Loucy (cell line): ENCODE measurements around the gene DZIP1L.

Experiments used
- H2AFZ ChIP-seq: fragments of 200-600 bp; sonication (generic); 2 replicates; pipeline ENCODE4 v1.6.0; 2016; ENCODE audit warnings: antibody characterized with exemption, mild to moderate bottlenecking, low read length, moderate library complexity
- H3F3A ChIP-seq: fragments of 200-600 bp; 2 replicates; pipeline ENCODE4 v1.6.0; 2016; ENCODE audit warnings: antibody characterized with exemption, low read depth, mild to moderate bottlenecking
- H3K27me3 ChIP-seq: fragments of 200-600 bp; sonication (generic); 2 replicates; pipeline ENCODE4 v1.6.1; 2014; ENCODE audit warnings: low read length, mild to moderate bottlenecking; ENCODE audit not compliant: insufficient read depth, poor library complexity, severe bottlenecking
- H3K36me3 ChIP-seq: fragments of 200-600 bp; sonication (generic); 2 replicates; pipeline ENCODE4 v1.6.1; 2016; ENCODE audit warnings: low read length; ENCODE audit not compliant: insufficient read depth
- H3K4me1 ChIP-seq: fragments of 200-600 bp; sonication (generic); 2 replicates; pipeline ENCODE4 v1.5.1; 2014; ENCODE audit warnings: low read length, mild to moderate bottlenecking; ENCODE audit not compliant: insufficient read depth, poor library complexity, severe bottlenecking
- H3K4me2 ChIP-seq: fragments of 200-600 bp; sonication (generic); 2 replicates; pipeline ENCODE4 v1.6.0; 2014; ENCODE audit warnings: antibody characterized with exemption, low read length, low read depth, mild to moderate bottlenecking; ENCODE audit not compliant: poor library complexity, severe bottlenecking
- H3K4me3 ChIP-seq: fragments of 200-600 bp; sonication (generic); 2 replicates; pipeline ENCODE4 v1.5.1; 2014; ENCODE audit warnings: low read length, mild to moderate bottlenecking, mixed read lengths; ENCODE audit not compliant: poor library complexity, severe bottlenecking
- H3K79me2 ChIP-seq: fragments of 200-600 bp; sonication (generic); 2 replicates; pipeline ENCODE4 v1.6.1; 2014; ENCODE audit warnings: low read length; ENCODE audit not compliant: insufficient read depth
- H3K9ac ChIP-seq: fragments of 200-600 bp; sonication (generic); 2 replicates; pipeline ENCODE4 v1.6.0; 2014; ENCODE audit warnings: mild to moderate bottlenecking, low read depth, low read length, moderate library complexity; ENCODE audit not compliant: poor library complexity, severe bottlenecking
- H3K9me2 ChIP-seq: fragments of 200-600 bp; sonication (generic); replicated peaks from 2 replicates; pipeline ENCODE4 v1.6.1; 2016; ENCODE audit warnings: low read depth, low read length, mixed read lengths
- H3K9me3 ChIP-seq: fragments of 200-600 bp; sonication (generic); 2 replicates; pipeline ENCODE4 v1.6.1; 2014; ENCODE audit warnings: mild to moderate bottlenecking, antibody characterized with exemption, low read length, low read depth; ENCODE audit not compliant: insufficient read depth
- H4K20me1 ChIP-seq: fragments of 200-600 bp; sonication (generic); 2 replicates; pipeline ENCODE4 v1.6.0; 2014; ENCODE audit warnings: antibody characterized with exemption, low read length, mild to moderate bottlenecking; ENCODE audit not compliant: insufficient read depth, poor library complexity, severe bottlenecking
- CTCF ChIP-seq: fragments of 200-600 bp; sonication (generic); conservative IDR thresholded peaks from 2 replicates; pipeline ENCODE4 v1.5.1; 2014; ENCODE audit warnings: mild to moderate bottlenecking, antibody characterized with exemption, low read length
- EZH2phosphoT487 ChIP-seq: fragments of 200-600 bp; IDR thresholded peaks from 2 replicates; pipeline ENCODE4 v1.6.1; 2018; ENCODE audit warnings: antibody characterized with exemption, mild to moderate bottlenecking, moderate library complexity, borderline replicate concordance

DZIP1L gene

GRCh38 chr3:138114988-138115971 lies at the start of gene DZIP1L:
TSS of gene DZIP1L (minus strand) at chr3:138115608. CDS start at chr3:138103971, 11,637 bp downstream.
- Histone ChIP-seq H2AFZ (peak within 1 kb of the TSS; percentile 99), H3K4me3 (peak within 1 kb of the TSS; percentile 94), H3K4me2 (peak within 1 kb of the TSS; percentile 85), H3K27me3 (no peaks in the 10 kb centered on the region), H3K9me2 (no peaks in the 10 kb centered on the region), H3K4me1 (peaks cover 12% of the 10 kb centered on the region), H3K79me2 (peaks cover 11% of the 10 kb centered on the region; the same call in 1 of the 2 replicates), H3K9ac (peak within 1 kb of the TSS; percentile 93), H4K20me1 (no peaks in the 10 kb centered on the region), H3K36me3 (no peaks in the 10 kb centered on the region), H3F3A (no peaks in the 10 kb centered on the region; the same call in 1 of the 2 replicates), H3K9me3 (no peaks in the 10 kb centered on the region)
- TF ChIP-seq EZH2phosphoT487 (no peak), CTCF (peak; percentile 56)

GRCh38 chr3:138165061-138165460 lies 49.7 kb upstream of the DZIP1L start:
- H3K4me1 ChIP-seq = no peaks in the 10 kb centered on the region
- no peak overlapping the region for H3K9ac ChIP-seq
- H3K4me2 ChIP-seq = no peak overlapping the region
- H3K79me2 ChIP-seq = no peaks in the 10 kb centered on the region
- no peak overlapping the region for H3K4me3 ChIP-seq
- H3K9me3 ChIP-seq = no peaks in the 10 kb centered on the region
- H3K36me3 ChIP-seq = peaks cover 57% of the 10 kb centered on the region; the same call in 1 of the 2 replicates
- no peak for TF ChIP-seq EZH2phosphoT487
- TF ChIP-seq CTCF = no peak
- no peaks in the 10 kb centered on the region for H3F3A ChIP-seq
- no peak overlapping the region for H2AFZ ChIP-seq
- H3K9me2 ChIP-seq = no peaks in the 10 kb centered on the region
- H4K20me1 ChIP-seq = no peaks in the 10 kb centered on the region
- no peaks in the 10 kb centered on the region for H3K27me3 ChIP-seq

- H3K9me3 ChIP-seq = no peaks in the 10 kb centered on the region
- no peaks in the 10 kb centered on the region for H3K27me3 ChIP-seq
- H3K79me2 ChIP-seq = no peaks in the 10 kb centered on the region
- no peaks in the 10 kb centered on the region for H3K9me2 ChIP-seq
- peaks cover 23% of the 10 kb centered on the region; the same call in 1 of the 2 replicates for H3K36me3 ChIP-seq
- H3K4me1 ChIP-seq = no peaks in the 10 kb centered on the region
- no peaks in the 10 kb centered on the region for H3F3A ChIP-seq
- H3K4me3 ChIP-seq = no peak overlapping the region
- H2AFZ ChIP-seq = no peak overlapping the region
- no peaks in the 10 kb centered on the region for H4K20me1 ChIP-seq
- no peak for TF ChIP-seq CTCF
- H3K4me2 ChIP-seq = no peak overlapping the region
- H3K9ac ChIP-seq = no peak overlapping the region
These were observed 42.3 kb upstream of the DZIP1L start for GRCh38 chr3:138157743-138158142.
